Measurements from ENCODE around the gene HYAL1.

HYAL1 gene

DNA sequence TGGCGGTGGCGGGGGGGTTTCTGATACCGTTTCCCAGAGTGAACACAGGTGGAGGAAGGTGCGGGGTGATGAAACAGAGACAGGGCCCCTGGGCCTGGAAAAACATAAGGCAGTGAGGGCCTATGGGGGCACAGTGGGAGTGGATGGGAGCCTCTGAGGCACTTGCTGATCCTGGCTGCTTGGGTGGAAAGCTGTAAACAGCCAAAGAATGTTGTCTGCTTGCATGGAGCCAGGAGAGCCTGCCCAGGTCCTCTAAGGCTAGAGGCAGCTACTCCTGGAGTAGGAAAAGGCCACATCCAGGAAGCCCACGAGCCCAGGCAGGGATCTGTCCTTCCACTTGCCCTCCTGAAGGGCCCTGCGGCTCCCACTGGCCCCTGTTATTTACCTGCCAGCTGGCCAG is 37.4 kb downstream of the HYAL1 start:
- TF ChIP-seq, protein P1, sequence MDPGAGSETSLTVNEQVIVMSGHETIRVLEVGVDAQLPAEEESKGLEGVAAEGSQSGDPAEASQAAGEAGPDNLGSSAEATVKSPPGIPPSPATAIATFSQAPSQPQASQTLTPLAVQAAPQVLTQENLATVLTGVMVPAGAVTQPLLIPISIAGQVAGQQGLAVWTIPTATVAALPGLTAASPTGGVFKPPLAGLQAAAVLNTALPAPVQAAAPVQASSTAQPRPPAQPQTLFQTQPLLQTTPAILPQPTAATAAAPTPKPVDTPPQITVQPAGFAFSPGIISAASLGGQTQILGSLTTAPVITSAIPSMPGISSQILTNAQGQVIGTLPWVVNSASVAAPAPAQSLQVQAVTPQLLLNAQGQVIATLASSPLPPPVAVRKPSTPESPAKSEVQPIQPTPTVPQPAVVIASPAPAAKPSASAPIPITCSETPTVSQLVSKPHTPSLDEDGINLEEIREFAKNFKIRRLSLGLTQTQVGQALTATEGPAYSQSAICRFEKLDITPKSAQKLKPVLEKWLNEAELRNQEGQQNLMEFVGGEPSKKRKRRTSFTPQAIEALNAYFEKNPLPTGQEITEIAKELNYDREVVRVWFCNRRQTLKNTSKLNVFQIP (CRISPR knock-in tag; IDR thresholded peaks at IDR 0.05; ENCODE audit: borderline replicate concordance, low read depth), result no peak
- TF ChIP-seq RARB (CRISPR knock-in tag; IDR thresholded peaks at IDR 0.05), result no peak
- no peak for TF ChIP-seq TCF4 (CRISPR knock-in tag; IDR thresholded peaks at IDR 0.05; ENCODE audit: borderline replicate concordance)
- no peak for TF ChIP-seq ISL1 (CRISPR knock-in tag; IDR thresholded peaks at IDR 0.05)
- TF ChIP-seq, protein P2, sequence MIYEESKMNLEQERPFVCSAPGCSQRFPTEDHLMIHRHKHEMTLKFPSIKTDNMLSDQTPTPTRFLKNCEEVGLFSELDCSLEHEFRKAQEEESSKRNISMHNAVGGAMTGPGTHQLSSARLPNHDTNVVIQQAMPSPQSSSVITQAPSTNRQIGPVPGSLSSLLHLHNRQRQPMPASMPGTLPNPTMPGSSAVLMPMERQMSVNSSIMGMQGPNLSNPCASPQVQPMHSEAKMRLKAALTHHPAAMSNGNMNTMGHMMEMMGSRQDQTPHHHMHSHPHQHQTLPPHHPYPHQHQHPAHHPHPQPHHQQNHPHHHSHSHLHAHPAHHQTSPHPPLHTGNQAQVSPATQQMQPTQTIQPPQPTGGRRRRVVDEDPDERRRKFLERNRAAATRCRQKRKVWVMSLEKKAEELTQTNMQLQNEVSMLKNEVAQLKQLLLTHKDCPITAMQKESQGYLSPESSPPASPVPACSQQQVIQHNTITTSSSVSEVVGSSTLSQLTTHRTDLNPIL (CRISPR knock-in tag; IDR thresholded peaks at IDR 0.05; ENCODE audit: low read depth), result no peak
- TF ChIP-seq ARNTL (CRISPR knock-in tag; IDR thresholded peaks at IDR 0.05; ENCODE audit: borderline replicate concordance, low read depth), result no peak
- ATAC-seq, result no peak

DNA sequence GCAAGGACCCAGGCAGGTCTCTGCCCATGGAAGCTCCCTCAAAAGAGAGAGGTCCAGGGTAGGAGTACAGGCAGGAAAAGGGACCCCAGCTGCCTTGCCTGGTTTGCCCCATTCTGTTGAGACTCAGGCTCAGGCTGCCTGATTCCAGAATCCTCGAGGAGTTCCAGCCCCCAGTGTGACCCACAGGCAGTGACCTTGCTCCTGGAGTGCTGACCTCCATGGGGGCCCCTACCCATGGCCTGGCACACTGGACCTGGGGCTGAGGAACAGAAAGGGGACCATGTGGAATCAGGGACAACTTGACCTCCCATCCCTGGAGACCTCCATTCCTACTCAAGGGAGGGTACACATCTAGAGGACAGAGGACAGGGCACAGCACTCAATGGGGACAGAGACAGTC is 37.8 kb downstream of the HYAL1 start:
- ATAC-seq, result no peak
- no peak for TF ChIP-seq ZNF565 (CRISPR knock-in tag; conservative IDR thresholded peaks at IDR 0.05; ENCODE audit: low read depth)
- no peak for TF ChIP-seq ZNF70 (CRISPR knock-in tag; IDR thresholded peaks at IDR 0.05)
- no peak for TF ChIP-seq TCF4 (CRISPR knock-in tag; IDR thresholded peaks at IDR 0.05; ENCODE audit: borderline replicate concordance)
- no peak for TF ChIP-seq GLIS3 (CRISPR knock-in tag; IDR thresholded peaks at IDR 0.05)
- TF ChIP-seq, protein P1 (CRISPR knock-in tag; IDR thresholded peaks at IDR 0.05; ENCODE audit: borderline replicate concordance, low read depth), result no peak
- TF ChIP-seq ISL1 (CRISPR knock-in tag; IDR thresholded peaks at IDR 0.05), result no peak

DNA sequence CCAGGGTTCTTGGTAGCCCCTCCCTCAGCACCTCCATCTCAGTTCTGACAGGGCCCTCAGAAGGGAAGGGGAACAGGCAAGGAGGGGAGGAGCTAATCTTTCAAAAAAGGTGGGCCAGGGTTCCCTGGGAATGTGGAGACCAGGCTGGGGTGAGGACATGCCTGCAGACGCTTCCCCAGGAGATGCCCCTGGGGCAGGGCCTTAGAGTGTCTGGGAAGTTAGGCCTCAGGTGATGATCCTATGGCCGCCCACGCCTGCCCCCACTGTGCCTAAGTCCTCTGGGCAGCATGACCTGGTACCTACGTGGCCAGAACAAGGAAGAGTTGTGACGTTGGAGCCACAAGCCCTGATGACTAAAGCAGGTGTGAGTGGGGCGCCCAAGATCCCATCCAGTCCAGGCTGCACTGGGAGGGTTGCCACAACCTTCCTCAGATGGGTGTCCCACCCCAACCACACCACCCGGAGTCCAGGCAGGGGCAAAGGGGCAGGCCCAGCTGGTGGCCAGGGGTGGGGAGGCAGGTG is 38.3 kb downstream of the HYAL1 start:
- no peak for ATAC-seq
- TF ChIP-seq, protein P3, sequence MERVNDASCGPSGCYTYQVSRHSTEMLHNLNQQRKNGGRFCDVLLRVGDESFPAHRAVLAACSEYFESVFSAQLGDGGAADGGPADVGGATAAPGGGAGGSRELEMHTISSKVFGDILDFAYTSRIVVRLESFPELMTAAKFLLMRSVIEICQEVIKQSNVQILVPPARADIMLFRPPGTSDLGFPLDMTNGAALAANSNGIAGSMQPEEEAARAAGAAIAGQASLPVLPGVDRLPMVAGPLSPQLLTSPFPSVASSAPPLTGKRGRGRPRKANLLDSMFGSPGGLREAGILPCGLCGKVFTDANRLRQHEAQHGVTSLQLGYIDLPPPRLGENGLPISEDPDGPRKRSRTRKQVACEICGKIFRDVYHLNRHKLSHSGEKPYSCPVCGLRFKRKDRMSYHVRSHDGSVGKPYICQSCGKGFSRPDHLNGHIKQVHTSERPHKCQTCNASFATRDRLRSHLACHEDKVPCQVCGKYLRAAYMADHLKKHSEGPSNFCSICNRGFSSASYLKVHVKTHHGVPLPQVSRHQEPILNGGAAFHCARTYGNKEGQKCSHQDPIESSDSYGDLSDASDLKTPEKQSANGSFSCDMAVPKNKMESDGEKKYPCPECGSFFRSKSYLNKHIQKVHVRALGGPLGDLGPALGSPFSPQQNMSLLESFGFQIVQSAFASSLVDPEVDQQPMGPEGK (CRISPR knock-in tag; IDR thresholded peaks at IDR 0.05; ENCODE audit: borderline replicate concordance), result no peak
- 0 out of 2 replicates have a peak, but pooled peaks have one; percentile 22 for TF ChIP-seq ZFP3 (CRISPR knock-in tag; IDR thresholded peaks at IDR 0.05)

DNA sequence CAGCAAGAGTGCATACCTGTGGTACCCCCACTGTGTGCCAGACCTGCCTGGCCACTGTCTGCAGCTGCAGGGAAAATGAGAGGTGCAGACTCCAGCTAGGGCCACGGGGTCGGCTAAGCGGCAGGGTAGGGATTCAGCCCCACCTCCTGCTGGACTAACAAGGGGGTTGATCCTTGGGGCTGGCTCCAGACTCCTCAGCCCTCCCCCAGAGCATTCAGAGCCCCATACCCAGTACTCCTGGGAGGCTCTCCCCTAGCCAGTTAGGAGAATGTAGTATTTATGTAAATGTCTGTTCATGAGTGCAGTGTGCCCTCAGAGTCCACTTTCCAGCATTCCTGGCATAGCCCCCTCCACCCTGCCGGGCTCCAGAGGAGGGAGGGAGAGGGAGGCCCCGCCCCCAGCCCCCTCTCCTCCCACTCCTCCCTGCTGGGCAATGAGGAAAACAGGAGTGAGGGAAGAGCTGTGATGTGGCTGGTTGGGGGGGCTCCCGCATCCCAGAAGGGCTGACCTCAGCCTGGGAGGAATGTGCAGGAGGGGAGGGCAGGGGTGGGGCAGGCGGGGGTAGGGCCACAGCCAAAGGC is 38.9 kb downstream of the HYAL1 start:
- TF ChIP-seq, protein P3 (CRISPR knock-in tag; IDR thresholded peaks at IDR 0.05; ENCODE audit: borderline replicate concordance), result peak; percentile 94
- TF ChIP-seq GLIS3 (CRISPR knock-in tag; IDR thresholded peaks at IDR 0.05), result no peak
- TF ChIP-seq, protein P2 (CRISPR knock-in tag; IDR thresholded peaks at IDR 0.05; ENCODE audit: low read depth), result 0 out of 2 replicates have a peak, but pooled peaks have one; percentile 10
- peak; percentile 64 for ATAC-seq

DNA sequence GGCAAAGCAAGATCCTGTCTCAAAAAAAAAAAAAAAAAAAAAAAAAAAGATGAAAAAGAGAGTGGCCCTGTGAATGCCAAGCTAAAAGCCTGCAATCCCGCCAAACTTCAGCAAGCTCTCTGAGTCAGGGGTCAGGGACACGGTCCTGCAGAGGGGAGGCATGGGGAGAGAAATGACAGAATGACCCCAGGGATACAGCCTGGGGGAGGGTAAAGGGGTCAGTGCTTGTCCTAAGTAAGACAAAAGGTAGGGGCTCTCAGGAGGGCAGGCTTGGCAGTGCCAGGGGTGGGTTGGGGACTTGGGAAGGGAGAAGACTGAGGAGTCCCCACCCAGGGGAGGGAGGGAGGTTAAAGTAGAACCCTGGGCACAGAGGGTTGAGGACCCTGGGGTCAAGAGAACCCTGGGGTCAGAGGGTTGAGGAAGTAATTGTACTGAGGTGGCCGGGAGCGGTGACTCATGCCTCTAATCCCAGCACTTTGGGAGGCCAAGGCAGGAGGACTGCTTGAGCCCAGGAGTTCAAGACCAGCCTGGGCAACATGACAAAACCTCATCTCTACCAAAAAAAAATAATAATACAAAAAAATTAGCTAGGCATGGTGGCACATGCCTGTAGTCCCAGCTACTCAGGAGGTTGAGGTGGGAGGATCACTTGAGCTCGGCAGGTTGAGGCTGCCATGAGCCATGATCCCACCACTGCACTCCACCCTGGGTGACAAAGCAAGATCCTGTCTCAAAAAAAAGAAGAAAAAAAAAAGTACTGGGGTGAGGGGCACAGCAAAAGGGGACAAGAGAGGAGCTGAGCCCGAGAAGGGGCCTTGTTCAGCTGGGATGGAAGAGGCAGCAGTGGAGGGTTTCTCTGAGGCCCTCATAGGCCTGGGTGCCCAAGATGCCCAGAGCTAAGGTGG is 39.6 kb downstream of the HYAL1 start:
- no peak for ATAC-seq
- no peak for TF ChIP-seq ZNF70 (CRISPR knock-in tag; IDR thresholded peaks at IDR 0.05)
- TF ChIP-seq ARNTL (CRISPR knock-in tag; IDR thresholded peaks at IDR 0.05; ENCODE audit: borderline replicate concordance, low read depth), result no peak
